ENCODE measurements around the gene ITGB1BP1.

The ITGB1BP1 gene

GRCh38 chr2:9428965-9429577 lies 5.7 kb upstream of the ITGB1BP1 start:
- TF ChIP-seq NFRKB (IDR thresholded peaks at IDR 0.05) (no peak), L3MBTL2 (conservative IDR thresholded peaks at IDR 0.05) (no peak), ARNT (IDR thresholded peaks at IDR 0.05) (no peak), CTBP1 (IDR thresholded peaks at IDR 0.05; ENCODE audit: borderline replicate concordance) (no peak), FOXK2 (IDR thresholded peaks at IDR 0.05) (no peak), ZNF384 (IDR thresholded peaks at IDR 0.05) (no peak)
- CTCF ChIA-PET = no interaction called here
- no peak for DNase-seq (ENCODE audit: extremely low spot score)
- POLR2A ChIA-PET = no interaction called here

GRCh38 chr2:9424447-9425164 lies 1.3 kb upstream of the ITGB1BP1 start:
- POLR2A ChIA-PET = interaction anchor here (1.5 kb wide), 1 partner anchor 131 kb away, joined by 4 read pairs; the partner anchor contains the start of gene ADAM17
- CTCF ChIA-PET = no interaction called here
- TF ChIP-seq CTBP1 (IDR thresholded peaks at IDR 0.05; ENCODE audit: borderline replicate concordance) = no peak
- no peak for TF ChIP-seq ARNT (IDR thresholded peaks at IDR 0.05)
- DNase-seq (ENCODE audit: extremely low spot score) = no peak

GRCh38 chr2:9423922-9424272 lies 569 bp upstream of the ITGB1BP1 start:
- POLR2A ChIA-PET = interaction anchor here (1.1 to 1.5 kb wide), 2 partner anchors 132 to 207 kb away, joined by 4 read pairs; partner anchors contain the start of genes ADAM17 and YWHAQ
- TF ChIP-seq HDGF (IDR thresholded peaks at IDR 0.05; ENCODE audit: borderline replicate concordance) (no peak), NFRKB (IDR thresholded peaks at IDR 0.05) (no peak), CTBP1 (IDR thresholded peaks at IDR 0.05; ENCODE audit: borderline replicate concordance) (no peak), TARDBP (IDR thresholded peaks at IDR 0.05) (no peak), LEF1 (IDR thresholded peaks at IDR 0.05; ENCODE audit: borderline replicate concordance) (no peak), BHLHE40 (IDR thresholded peaks at IDR 0.05; ENCODE audit: borderline replicate concordance) (no peak), FOXM1 (IDR thresholded peaks at IDR 0.05; ENCODE audit: borderline replicate concordance) (no peak), L3MBTL2 (conservative IDR thresholded peaks at IDR 0.05) (no peak), FOXK2 (IDR thresholded peaks at IDR 0.05) (no peak), ARNT (IDR thresholded peaks at IDR 0.05) (no peak), FOXA1 (IDR thresholded peaks at IDR 0.05) (no peak), PKNOX1 (IDR thresholded peaks at IDR 0.05) (no peak), SP1 (IDR thresholded peaks at IDR 0.05) (no peak)
- CTCF ChIA-PET = no interaction called here
- no peak for DNase-seq (ENCODE audit: extremely low spot score)

- peak; percentile 27 for DNase-seq (ENCODE audit: extremely low spot score)
- CTCF ChIA-PET = interaction anchor here (0.6 to 1.1 kb wide), 3 partner anchors 52 to 576 kb away, joined by 3 read pairs; partner anchors contain the start of gene ASAP2
- peak; percentile 66 for TF ChIP-seq L3MBTL2 (conservative IDR thresholded peaks at IDR 0.05)
- peak; percentile 94 for TF ChIP-seq PKNOX1 (IDR thresholded peaks at IDR 0.05)
- no peak for TF ChIP-seq CTBP1 (IDR thresholded peaks at IDR 0.05; ENCODE audit: borderline replicate concordance)
These were observed 818 bp downstream of the ITGB1BP1 start for GRCh38 chr2:9422321-9423099.

GRCh38 chr2:9420495-9420894 lies 2.8 kb downstream of the ITGB1BP1 start:
- CTCF ChIA-PET = no interaction called here
- POLR2A ChIA-PET = no interaction called here
- no peak for DNase-seq (ENCODE audit: extremely low spot score)
- no peak for TF ChIP-seq PKNOX1 (IDR thresholded peaks at IDR 0.05)
- no peak for TF ChIP-seq CTBP1 (IDR thresholded peaks at IDR 0.05; ENCODE audit: borderline replicate concordance)
- TF ChIP-seq FOXA1 (IDR thresholded peaks at IDR 0.05) = no peak
- no peak for TF ChIP-seq SP1 (IDR thresholded peaks at IDR 0.05)
- TF ChIP-seq NFRKB (IDR thresholded peaks at IDR 0.05) = no peak
- no peak for TF ChIP-seq ELF4 (IDR thresholded peaks at IDR 0.05)
- no peak for TF ChIP-seq FOXM1 (IDR thresholded peaks at IDR 0.05; ENCODE audit: borderline replicate concordance)
- TF ChIP-seq ARNT (IDR thresholded peaks at IDR 0.05) = no peak
- TF ChIP-seq ZNF384 (IDR thresholded peaks at IDR 0.05) = no peak
- no peak for TF ChIP-seq HDGF (IDR thresholded peaks at IDR 0.05; ENCODE audit: borderline replicate concordance)
- no peak for TF ChIP-seq SUZ12 (IDR thresholded peaks at IDR 0.05)
- no peak for TF ChIP-seq TARDBP (IDR thresholded peaks at IDR 0.05)
- TF ChIP-seq L3MBTL2 (conservative IDR thresholded peaks at IDR 0.05) = no peak
- no peak for TF ChIP-seq FOXK2 (IDR thresholded peaks at IDR 0.05)
- no peak for TF ChIP-seq BHLHE40 (IDR thresholded peaks at IDR 0.05; ENCODE audit: borderline replicate concordance)
- TF ChIP-seq LEF1 (IDR thresholded peaks at IDR 0.05; ENCODE audit: borderline replicate concordance) = no peak

More at GRCh38 chr2:9422321-9423099, 818 bp downstream of the ITGB1BP1 start:
- POLR2A ChIA-PET = interaction anchor here (1.0 to 1.1 kb wide), 2 partner anchors 21 to 208 kb away, joined by 3 to 4 read pairs; partner anchors contain the start of gene YWHAQ

GRCh38 chr2:9419541-9419940 lies 3.8 kb downstream of the ITGB1BP1 start:
- ChIA-PET POLR2A (no interaction called here), CTCF (no interaction called here)
- DNase-seq (ENCODE audit: extremely low spot score) = no peak
- no peak for TF ChIP-seq FOXA1 (IDR thresholded peaks at IDR 0.05)
- no peak for TF ChIP-seq PKNOX1 (IDR thresholded peaks at IDR 0.05)
- no peak for TF ChIP-seq BHLHE40 (IDR thresholded peaks at IDR 0.05; ENCODE audit: borderline replicate concordance)
- TF ChIP-seq CTBP1 (IDR thresholded peaks at IDR 0.05; ENCODE audit: borderline replicate concordance) = no peak
- TF ChIP-seq FOXK2 (IDR thresholded peaks at IDR 0.05) = no peak
- TF ChIP-seq ARNT (IDR thresholded peaks at IDR 0.05) = no peak
- no peak for TF ChIP-seq LEF1 (IDR thresholded peaks at IDR 0.05; ENCODE audit: borderline replicate concordance)
- no peak for TF ChIP-seq ZNF384 (IDR thresholded peaks at IDR 0.05)
- no peak for TF ChIP-seq L3MBTL2 (conservative IDR thresholded peaks at IDR 0.05)

All from HEK293T (cell line).